ENCODE data around the gene NFIX. TPM values are rescaled to one million over a fixed set of nuclear protein-coding genes. Genes with fewer than 3 reads are reported as not detected.
A peak's percentile ranks its signal among the peaks of the same experiment; 100 is the strongest.
"Not testable (repeated sequence)": the region's sequence is repeated elsewhere in the genome, so short reads cannot be mapped to it uniquely, and the experiment has no call there.

The NFIX gene
- total RNA-seq, 1 donor from 2014 or later = 2.6 TPM

- peak overlapping the region; percentile 69 for H3K27ac Mint-ChIP-seq
- peak overlapping the region; percentile 88 for H3K4me3 Mint-ChIP-seq
- intact Hi-C loops (cut with micrococcal nuclease) = loop anchor here (2.0 kb wide), 1 partner anchor 17 kb away; the partner anchor contains the start of gene CALR
- no peak for DNase-seq
- H3K27me3 Mint-ChIP-seq = no peaks in the 10 kb centered on the region
- peaks cover 43% of the 10 kb centered on the region for H3K36me3 Mint-ChIP-seq (ENCODE audit: low read depth)
- TF ChIP-seq CTCF (IDR thresholded peaks at IDR 0.05) = no peak
- ChIA-PET CTCF (interaction anchor here (1.9 kb wide), 1 partner anchor 9 kb away, joined by 6 read pairs; no protein-coding TSS in a partner anchor), POLR2A (interaction anchor here (0.5 to 5.4 kb wide), 12 partner anchors 8 to 164 kb away, joined by 3 to 37 read pairs (median 6); partner anchors contain the start of genes CALR, GCDH and RAD23A)
- peaks cover 33% of the 10 kb centered on the region for H3K4me1 Mint-ChIP-seq
- no peak for ATAC-seq (ENCODE audit: low read depth)
- H3K9me3 Mint-ChIP-seq = no peaks in the 10 kb centered on the region
These were observed 39.3 kb upstream of the NFIX start for GRCh38 chr19:12955996-12956395.

GRCh38 chr19:12956446-12957388, 38.6 kb upstream of the NFIX start, which contains the start of gene GADD45GIP1:
GADD45GIP1 (minus strand) TSS chr19:12957223; CDS start chr19:12957212, 11 bp downstream.
- Mint-ChIP-seq H3K9me3 (no peaks in the 10 kb centered on the region), H3K27ac (peak within 1 kb of the TSS; percentile 97), H3K4me1 (peaks cover 33% of the 10 kb centered on the region), H3K4me3 (peak within 1 kb of the TSS; percentile 91), H3K27me3 (no peaks in the 10 kb centered on the region), H3K36me3 (ENCODE audit: low read depth) (peaks cover 36% of the 10 kb centered on the region)
- no peak for TF ChIP-seq CTCF (IDR thresholded peaks at IDR 0.05)
- DNase-seq (peak; percentile 78), ATAC-seq (ENCODE audit: low read depth) (peak; percentile 98)
- CTCF ChIA-PET = interaction anchor here (1.9 kb wide), 1 partner anchor 8 kb away, joined by 6 read pairs; no protein-coding TSS in a partner anchor
- POLR2A ChIA-PET = interaction anchor here (0.6 to 5.4 kb wide), 14 partner anchors 9 to 196 kb away, joined by 3 to 37 read pairs (median 5); partner anchors contain the start of genes CALR, DNASE2, GCDH and RAD23A
- intact Hi-C loops (cut with micrococcal nuclease) = loop anchor here (1.0 to 2.0 kb wide), 3 partner anchors 11 to 65 kb away; partner anchors contain the start of genes CALR, GCDH and RAD23A

GRCh38 chr19:12957389-12957952, 37.8 kb upstream of the NFIX start:
- H3K4me3 Mint-ChIP-seq = peak overlapping the region; percentile 91
- not testable (repeated sequence) for H3K27me3 Mint-ChIP-seq, DNase-seq, H3K9me3 Mint-ChIP-seq
- ChIA-PET POLR2A (interaction anchor here (0.7 to 5.4 kb wide), 14 partner anchors 8 to 1583 kb away, joined by 3 to 37 read pairs (median 5); partner anchors contain the start of genes CALR, DNASE2, GCDH and RAD23A), CTCF (interaction anchor here (1.9 kb wide), 1 partner anchor 8 kb away, joined by 6 read pairs; no protein-coding TSS in a partner anchor)
- ATAC-seq (ENCODE audit: low read depth) = peak; percentile 34
- peaks cover 29% of the 10 kb centered on the region for H3K36me3 Mint-ChIP-seq (ENCODE audit: low read depth)
- H3K27ac Mint-ChIP-seq = peak overlapping the region; percentile 97
- intact Hi-C loops (cut with micrococcal nuclease) = loop anchor here (1.0 to 2.0 kb wide), 3 partner anchors 12 to 66 kb away; partner anchors contain the start of genes CALR, GCDH and RAD23A
- H3K4me1 Mint-ChIP-seq = peaks cover 32% of the 10 kb centered on the region

GRCh38 chr19:12959481-12959880, 35.8 kb upstream of the NFIX start:
- no peaks in the 10 kb centered on the region for H3K27me3 Mint-ChIP-seq
- ChIA-PET CTCF (no interaction called here), POLR2A (no interaction called here)
- no peak overlapping the region for H3K4me3 Mint-ChIP-seq
- DNase-seq (no peak), ATAC-seq (ENCODE audit: low read depth) (no peak)
- intact Hi-C loops (cut with micrococcal nuclease) = no loop called here
- H3K36me3 Mint-ChIP-seq (ENCODE audit: low read depth) = peaks cover 10% of the 10 kb centered on the region
- no peaks in the 10 kb centered on the region for H3K9me3 Mint-ChIP-seq
- TF ChIP-seq CTCF (IDR thresholded peaks at IDR 0.05) = no peak
- peaks cover 23% of the 10 kb centered on the region for H3K4me1 Mint-ChIP-seq
- no peak overlapping the region for H3K27ac Mint-ChIP-seq

Measured in activated B cell treated with CpG ODN at 0.5 μM for 24 hours (primary cell).